HEK293 (cell line): ENCODE measurements around the gene FERMT1.

Source experiments
- CTCF ChIA-PET: fragments of 350-600 bp; formaldehyde crosslinking; extraction: SDS; loops from one replicate; lab custom pipeline; 2021; ENCODE audit warnings: antibody characterized with exemption; lab: Yijun Ruan, JAX
- POLR2A ChIA-PET: fragments of 300-600 bp; formaldehyde crosslinking; extraction: SDS; loops from one replicate; lab custom pipeline; 2020; ENCODE audit warnings: antibody characterized with exemption, inconsistent platforms; lab: Yijun Ruan, JAX
- H3K27ac ChIP-seq: fragments of 200-500 bp; sonication (Bioruptor generic); 2 replicates; pipeline ENCODE4 v1.5.1; 2014; ENCODE audit warnings: low read depth, low read length, control low read depth, inconsistent platforms; ENCODE audit errors: extremely low read depth
- H3K36me3 ChIP-seq, 2 experiments: fragments of 200-500 bp in 1 of 2; sonication (Bioruptor generic) in 1 of 2; 1 replicate in 1 of 2; 2 replicates in 1 of 2; pipeline ENCODE4 v1.5.1; 2014 to 2017; ENCODE audit warnings: inconsistent platforms in 2 of 2, low read length in 2 of 2; ENCODE audit not compliant: control insufficient read depth in 2 of 2, insufficient read depth in 1 of 2
- H3K4me1 ChIP-seq: fragments of 200-500 bp; sonication (Bioruptor generic); 2 replicates; pipeline ENCODE4 v1.5.1; 2014; ENCODE audit warnings: mild to moderate bottlenecking, low read length, inconsistent platforms; ENCODE audit not compliant: control insufficient read depth, insufficient read depth
- H3K4me3 ChIP-seq: 2 replicates; pipeline ENCODE4 v1.5.1; 2011; ENCODE audit warnings: low read depth, mild to moderate bottlenecking, control low read depth, low read length, moderate library complexity
- H3K9me3 ChIP-seq: fragments of 200-500 bp; sonication (Bioruptor generic); 2 replicates; pipeline ENCODE4 v1.5.1; 2014; ENCODE audit warnings: low read depth, low read length, inconsistent platforms; ENCODE audit not compliant: control insufficient read depth, insufficient read depth
- GFI1B ChIP-seq: fragments of 450-650 bp; formaldehyde crosslinking; IDR thresholded peaks from 2 replicates; pipeline ENCODE4 v1.5.1; 2016; ENCODE audit warnings: missing biosample characterization, missing genetic modification characterization
- MEIS1 ChIP-seq: sonication (generic); formaldehyde crosslinking; IDR thresholded peaks from 2 replicates; pipeline ENCODE4 v1.8.1; 2022; ENCODE audit warnings: missing genetic modification reagents, mild to moderate bottlenecking, borderline replicate concordance
- SCRT1 ChIP-seq: fragments of 450-650 bp; formaldehyde crosslinking; IDR thresholded peaks from 2 replicates; pipeline ENCODE4 v1.5.1; 2016; ENCODE audit warnings: missing biosample characterization, missing genetic modification characterization, borderline replicate concordance
- TCF7L2 ChIP-seq: IDR thresholded peaks from 2 replicates; pipeline ENCODE4 v1.6.1; 2011; ENCODE audit warnings: low read depth, mild to moderate bottlenecking, inconsistent platforms, low read length, moderate library complexity, borderline replicate concordance
- ZBTB21 ChIP-seq: fragments of 450-650 bp; formaldehyde crosslinking; IDR thresholded peaks from 2 replicates; pipeline ENCODE4 v1.5.1; 2017; ENCODE audit warnings: missing biosample characterization, missing genetic modification characterization
- ZFP37 ChIP-seq: fragments of 450-650 bp; formaldehyde crosslinking; IDR thresholded peaks from 2 replicates; pipeline ENCODE4 v1.5.1; 2016; ENCODE audit warnings: missing biosample characterization, missing genetic modification characterization
- ZFP41 ChIP-seq: fragments of 450-650 bp; formaldehyde crosslinking; IDR thresholded peaks from 2 replicates; pipeline ENCODE4 v1.5.1; 2016; ENCODE audit warnings: missing biosample characterization, missing genetic modification characterization, borderline replicate concordance
- ZNF121 ChIP-seq: fragments of 450-650 bp; formaldehyde crosslinking; IDR thresholded peaks from 2 replicates; pipeline ENCODE4 v1.5.1; 2016; ENCODE audit warnings: missing biosample characterization, missing genetic modification characterization
- ZNF146 ChIP-seq: fragments of 450-650 bp; formaldehyde crosslinking; IDR thresholded peaks from 2 replicates; pipeline ENCODE4 v1.5.1; 2016; ENCODE audit warnings: missing biosample characterization, missing genetic modification characterization
- ZNF19 ChIP-seq: fragments of 450-650 bp; formaldehyde crosslinking; IDR thresholded peaks from 2 replicates; pipeline ENCODE4; 2016; ENCODE audit warnings: missing biosample characterization, missing genetic modification characterization, low read depth
- ZNF239 ChIP-seq: fragments of 450-650 bp; formaldehyde crosslinking; IDR thresholded peaks from 2 replicates; pipeline ENCODE4 v1.5.1; 2016; ENCODE audit warnings: missing biosample characterization, missing genetic modification characterization
- TF ChIP-seq, protein P1 (sequence below): fragments of 450-650 bp; formaldehyde crosslinking; IDR thresholded peaks from 2 replicates; pipeline ENCODE4 v1.5.1; 2016; ENCODE audit warnings: missing biosample characterization, missing genetic modification characterization
- TF ChIP-seq, protein P2 (sequence below): fragments of 450-650 bp; formaldehyde crosslinking; IDR thresholded peaks from 2 replicates; pipeline ENCODE4 v1.5.1; 2016; ENCODE audit warnings: missing biosample characterization, missing genetic modification characterization
- TF ChIP-seq, protein P3 (sequence below): fragments of 450-650 bp; formaldehyde crosslinking; IDR thresholded peaks from 2 replicates; pipeline ENCODE4 v1.5.1; 2016; ENCODE audit warnings: missing biosample characterization, missing genetic modification characterization
- TF ChIP-seq, protein P4 (sequence below): fragments of 450-650 bp; formaldehyde crosslinking; conservative IDR thresholded peaks from 2 replicates; pipeline ENCODE4 v1.5.1; 2016; ENCODE audit warnings: low read depth, missing biosample characterization, missing genetic modification characterization
- TF ChIP-seq, protein P5 (sequence below): IDR thresholded peaks from 2 replicates; pipeline ENCODE4 v1.6.1; 2011; ENCODE audit warnings: mild to moderate bottlenecking, low read depth, low read length, borderline replicate concordance

The FERMT1 gene

DNA sequence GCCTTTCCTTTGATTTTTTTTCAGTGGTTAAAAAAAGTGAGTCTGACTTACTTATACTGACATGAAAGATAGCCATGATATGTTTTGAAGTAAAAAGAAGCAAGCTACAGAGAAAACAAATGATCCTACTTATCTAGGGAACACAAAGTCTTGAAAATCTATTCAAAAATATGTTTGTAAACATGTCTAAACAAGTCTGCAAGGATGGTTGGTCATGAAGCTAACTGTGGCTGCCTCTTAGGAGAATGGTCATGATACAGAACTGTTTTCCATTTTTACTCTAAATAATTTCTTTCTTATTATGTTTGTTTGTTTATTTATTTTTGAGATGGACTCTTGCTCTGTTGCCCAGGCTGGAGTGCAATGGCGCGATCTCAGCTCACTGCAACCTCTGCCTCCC lies 21.5 kb downstream of the FERMT1 start:
- H3K4me1 ChIP-seq = no peaks in the 10 kb centered on the region
- no peak overlapping the region for H3K4me3 ChIP-seq
- ChIA-PET CTCF (interaction anchor here (0.5 kb wide), 1 partner anchor 577 kb away, joined by 3 read pairs; no protein-coding TSS in a partner anchor), POLR2A (no interaction called here)
- TF ChIP-seq, protein P1, sequence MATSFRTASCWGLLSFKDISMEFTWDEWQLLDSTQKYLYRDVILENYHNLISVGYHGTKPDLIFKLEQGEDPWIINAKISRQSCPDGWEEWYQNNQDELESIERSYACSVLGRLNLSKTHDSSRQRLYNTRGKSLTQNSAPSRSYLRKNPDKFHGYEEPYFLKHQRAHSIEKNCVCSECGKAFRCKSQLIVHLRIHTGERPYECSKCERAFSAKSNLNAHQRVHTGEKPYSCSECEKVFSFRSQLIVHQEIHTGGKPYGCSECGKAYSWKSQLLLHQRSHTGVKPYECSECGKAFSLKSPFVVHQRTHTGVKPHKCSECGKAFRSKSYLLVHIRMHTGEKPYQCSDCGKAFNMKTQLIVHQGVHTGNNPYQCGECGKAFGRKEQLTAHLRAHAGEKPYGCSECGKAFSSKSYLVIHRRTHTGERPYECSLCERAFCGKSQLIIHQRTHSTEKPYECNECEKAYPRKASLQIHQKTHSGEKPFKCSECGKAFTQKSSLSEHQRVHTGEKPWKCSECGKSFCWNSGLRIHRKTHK (tag by site-specific recombination) = no peak
- TF ChIP-seq, all 188 proteins: peak for 0
- H3K9me3 ChIP-seq = no peaks in the 10 kb centered on the region
- no peaks in the 10 kb centered on the region for H3K36me3 ChIP-seq
- no peak overlapping the region for H3K27ac ChIP-seq

DNA sequence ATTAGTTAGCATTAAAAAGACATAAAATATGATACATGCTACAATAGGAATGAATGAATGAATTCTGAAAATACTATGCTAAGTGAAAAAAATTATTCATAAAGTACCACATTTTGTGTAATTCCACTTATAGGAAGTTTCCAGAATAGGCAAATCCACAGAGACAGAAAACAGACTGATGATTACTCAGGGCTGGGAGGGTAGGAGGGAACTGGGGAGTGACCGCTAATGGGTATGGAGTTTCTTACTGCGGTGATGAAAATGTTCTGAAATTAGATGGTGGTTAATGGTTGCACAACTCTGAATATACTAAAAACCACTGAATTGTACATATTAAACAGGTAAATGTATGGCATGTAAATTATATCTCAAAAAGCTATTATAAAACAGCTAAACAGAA lies 22.6 kb downstream of the FERMT1 start:
- H3K9me3 ChIP-seq = no peaks in the 10 kb centered on the region
- H3K4me1 ChIP-seq = no peaks in the 10 kb centered on the region
- ChIA-PET POLR2A (no interaction called here), CTCF (interaction anchor here (0.7 kb wide), 1 partner anchor 98 kb away, joined by 3 read pairs; no protein-coding TSS in a partner anchor)
- H3K36me3 ChIP-seq = no peaks in the 10 kb centered on the region
- no peak overlapping the region for H3K27ac ChIP-seq
- TF ChIP-seq, protein P2, sequence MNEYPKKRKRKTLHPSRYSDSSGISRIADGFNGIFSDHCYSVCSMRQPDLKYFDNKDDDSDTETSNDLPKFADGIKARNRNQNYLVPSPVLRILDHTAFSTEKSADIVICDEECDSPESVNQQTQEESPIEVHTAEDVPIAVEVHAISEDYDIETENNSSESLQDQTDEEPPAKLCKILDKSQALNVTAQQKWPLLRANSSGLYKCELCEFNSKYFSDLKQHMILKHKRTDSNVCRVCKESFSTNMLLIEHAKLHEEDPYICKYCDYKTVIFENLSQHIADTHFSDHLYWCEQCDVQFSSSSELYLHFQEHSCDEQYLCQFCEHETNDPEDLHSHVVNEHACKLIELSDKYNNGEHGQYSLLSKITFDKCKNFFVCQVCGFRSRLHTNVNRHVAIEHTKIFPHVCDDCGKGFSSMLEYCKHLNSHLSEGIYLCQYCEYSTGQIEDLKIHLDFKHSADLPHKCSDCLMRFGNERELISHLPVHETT (tag by site-specific recombination) = no peak
- no peak for TF ChIP-seq ZFP41
- no peak overlapping the region for H3K4me3 ChIP-seq

DNA sequence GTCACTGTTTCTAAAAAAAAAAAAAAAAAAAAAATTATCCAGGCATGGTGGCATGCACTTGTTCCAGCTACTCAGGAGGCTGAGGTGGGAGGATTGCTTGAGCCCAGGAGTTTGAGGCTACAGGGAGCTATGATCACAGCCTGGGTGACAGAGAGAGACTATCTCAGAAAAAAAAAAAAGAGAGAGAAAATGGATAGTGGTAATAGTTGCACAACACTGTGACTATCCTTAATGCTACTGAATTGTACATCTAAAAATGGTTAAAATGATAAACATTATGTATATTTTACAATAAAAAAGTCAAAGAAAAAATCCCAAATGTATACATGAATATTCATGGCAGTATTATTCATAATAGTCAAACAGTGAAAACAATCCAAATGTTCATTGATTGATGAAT lies 23.0 kb downstream of the FERMT1 start:
- Histone ChIP-seq H3K9me3 (no peaks in the 10 kb centered on the region), H3K4me1 (no peaks in the 10 kb centered on the region), H3K27ac (no peak overlapping the region), H3K4me3 (no peak overlapping the region), H3K36me3 (no peaks in the 10 kb centered on the region)
- CTCF ChIA-PET = no interaction called here
- POLR2A ChIA-PET = no interaction called here
- TF ChIP-seq, protein P3, sequence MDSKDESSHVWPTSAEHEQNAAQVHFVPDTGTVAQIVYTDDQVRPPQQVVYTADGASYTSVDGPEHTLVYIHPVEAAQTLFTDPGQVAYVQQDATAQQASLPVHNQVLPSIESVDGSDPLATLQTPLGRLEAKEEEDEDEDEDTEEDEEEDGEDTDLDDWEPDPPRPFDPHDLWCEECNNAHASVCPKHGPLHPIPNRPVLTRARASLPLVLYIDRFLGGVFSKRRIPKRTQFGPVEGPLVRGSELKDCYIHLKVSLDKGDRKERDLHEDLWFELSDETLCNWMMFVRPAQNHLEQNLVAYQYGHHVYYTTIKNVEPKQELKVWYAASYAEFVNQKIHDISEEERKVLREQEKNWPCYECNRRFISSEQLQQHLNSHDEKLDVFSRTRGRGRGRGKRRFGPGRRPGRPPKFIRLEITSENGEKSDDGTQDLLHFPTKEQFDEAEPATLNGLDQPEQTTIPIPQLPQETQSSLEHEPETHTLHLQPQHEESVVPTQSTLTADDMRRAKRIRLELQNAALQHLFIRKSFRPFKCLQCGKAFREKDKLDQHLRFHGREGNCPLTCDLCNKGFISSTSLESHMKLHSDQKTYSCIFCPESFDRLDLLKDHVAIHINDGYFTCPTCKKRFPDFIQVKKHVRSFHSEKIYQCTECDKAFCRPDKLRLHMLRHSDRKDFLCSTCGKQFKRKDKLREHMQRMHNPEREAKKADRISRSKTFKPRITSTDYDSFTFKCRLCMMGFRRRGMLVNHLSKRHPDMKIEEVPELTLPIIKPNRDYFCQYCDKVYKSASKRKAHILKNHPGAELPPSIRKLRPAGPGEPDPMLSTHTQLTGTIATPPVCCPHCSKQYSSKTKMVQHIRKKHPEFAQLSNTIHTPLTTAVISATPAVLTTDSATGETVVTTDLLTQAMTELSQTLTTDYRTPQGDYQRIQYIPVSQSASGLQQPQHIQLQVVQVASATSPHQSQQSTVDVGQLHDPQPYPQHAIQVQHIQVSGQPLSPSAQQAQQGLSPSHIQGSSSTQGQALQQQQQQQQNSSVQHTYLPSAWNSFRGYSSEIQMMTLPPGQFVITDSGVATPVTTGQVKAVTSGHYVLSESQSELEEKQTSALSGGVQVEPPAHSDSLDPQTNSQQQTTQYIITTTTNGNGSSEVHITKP (tag by site-specific recombination) = no peak
- no peak for TF ChIP-seq TCF7L2
- TF ChIP-seq ZNF239 = no peak
- TF ChIP-seq SCRT1 (tag by site-specific recombination) = no peak
- TF ChIP-seq ZFP37 (tag by site-specific recombination) = no peak
- TF ChIP-seq ZNF121 (tag by site-specific recombination) = no peak
- TF ChIP-seq, protein P4, sequence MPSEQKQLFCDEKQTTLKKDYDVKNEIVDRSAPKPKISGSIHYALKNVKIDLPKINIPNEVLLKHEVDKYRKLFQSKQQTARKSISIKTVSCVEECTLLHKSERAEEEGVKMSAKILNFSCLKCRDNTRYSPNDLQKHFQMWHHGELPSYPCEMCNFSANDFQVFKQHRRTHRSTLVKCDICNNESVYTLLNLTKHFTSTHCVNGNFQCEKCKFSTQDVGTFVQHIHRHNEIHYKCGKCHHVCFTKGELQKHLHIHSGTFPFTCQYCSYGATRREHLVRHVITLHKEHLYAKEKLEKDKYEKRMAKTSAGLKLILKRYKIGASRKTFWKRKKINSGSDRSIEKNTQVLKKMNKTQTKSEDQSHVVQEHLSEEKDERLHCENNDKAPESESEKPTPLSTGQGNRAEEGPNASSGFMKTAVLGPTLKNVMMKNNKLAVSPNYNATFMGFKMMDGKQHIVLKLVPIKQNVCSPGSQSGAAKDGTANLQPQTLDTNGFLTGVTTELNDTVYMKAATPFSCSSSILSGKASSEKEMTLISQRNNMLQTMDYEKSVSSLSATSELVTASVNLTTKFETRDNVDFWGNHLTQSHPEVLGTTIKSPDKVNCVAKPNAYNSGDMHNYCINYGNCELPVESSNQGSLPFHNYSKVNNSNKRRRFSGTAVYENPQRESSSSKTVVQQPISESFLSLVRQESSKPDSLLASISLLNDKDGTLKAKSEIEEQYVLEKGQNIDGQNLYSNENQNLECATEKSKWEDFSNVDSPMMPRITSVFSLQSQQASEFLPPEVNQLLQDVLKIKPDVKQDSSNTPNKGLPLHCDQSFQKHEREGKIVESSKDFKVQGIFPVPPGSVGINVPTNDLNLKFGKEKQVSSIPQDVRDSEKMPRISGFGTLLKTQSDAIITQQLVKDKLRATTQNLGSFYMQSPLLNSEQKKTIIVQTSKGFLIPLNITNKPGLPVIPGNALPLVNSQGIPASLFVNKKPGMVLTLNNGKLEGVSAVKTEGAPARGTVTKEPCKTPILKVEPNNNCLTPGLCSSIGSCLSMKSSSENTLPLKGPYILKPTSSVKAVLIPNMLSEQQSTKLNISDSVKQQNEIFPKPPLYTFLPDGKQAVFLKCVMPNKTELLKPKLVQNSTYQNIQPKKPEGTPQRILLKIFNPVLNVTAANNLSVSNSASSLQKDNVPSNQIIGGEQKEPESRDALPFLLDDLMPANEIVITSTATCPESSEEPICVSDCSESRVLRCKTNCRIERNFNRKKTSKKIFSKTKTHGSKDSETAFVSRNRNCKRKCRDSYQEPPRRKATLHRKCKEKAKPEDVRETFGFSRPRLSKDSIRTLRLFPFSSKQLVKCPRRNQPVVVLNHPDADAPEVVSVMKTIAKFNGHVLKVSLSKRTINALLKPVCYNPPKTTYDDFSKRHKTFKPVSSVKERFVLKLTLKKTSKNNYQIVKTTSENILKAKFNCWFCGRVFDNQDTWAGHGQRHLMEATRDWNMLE (tag by site-specific recombination) = no peak
- TF ChIP-seq ZNF19 (tag by site-specific recombination) = no peak
- no peak for TF ChIP-seq ZNF146
- TF ChIP-seq, protein P2 (tag by site-specific recombination) = no peak
- no peak for TF ChIP-seq GFI1B (tag by site-specific recombination)
- TF ChIP-seq MEIS1 (CRISPR knock-in tag) = no peak
- TF ChIP-seq ZBTB21 = no peak
- TF ChIP-seq, protein P5, sequence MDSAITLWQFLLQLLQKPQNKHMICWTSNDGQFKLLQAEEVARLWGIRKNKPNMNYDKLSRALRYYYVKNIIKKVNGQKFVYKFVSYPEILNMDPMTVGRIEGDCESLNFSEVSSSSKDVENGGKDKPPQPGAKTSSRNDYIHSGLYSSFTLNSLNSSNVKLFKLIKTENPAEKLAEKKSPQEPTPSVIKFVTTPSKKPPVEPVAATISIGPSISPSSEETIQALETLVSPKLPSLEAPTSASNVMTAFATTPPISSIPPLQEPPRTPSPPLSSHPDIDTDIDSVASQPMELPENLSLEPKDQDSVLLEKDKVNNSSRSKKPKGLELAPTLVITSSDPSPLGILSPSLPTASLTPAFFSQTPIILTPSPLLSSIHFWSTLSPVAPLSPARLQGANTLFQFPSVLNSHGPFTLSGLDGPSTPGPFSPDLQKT = no peak
